RWPE1 (cell line): ENCODE measurements around the gene PLEKHM3.

ENCODE experiments used
- CTCF ChIA-PET: fragments of 350-600 bp; sonication (Branson Sonifier 250); formaldehyde crosslinking; extraction: SDS; loops from one replicate; lab custom pipeline; 2021; lab: Yijun Ruan, JAX
- POLR2A ChIA-PET: fragments of 400-600 bp; formaldehyde crosslinking; extraction: SDS; loops from one replicate; lab custom pipeline; 2020; ENCODE audit warnings: antibody characterized with exemption; ENCODE audit not compliant: low non-redundant PET; lab: Yijun Ruan, JAX
- DNase-seq: peaks from one replicate; pipeline ENCODE4 v3.0.0; 2012; ENCODE audit warnings: low spot score
- H3K27ac ChIP-seq: fragments of 450-650 bp; 2 replicates; pipeline ENCODE4 v1.5.1; 2017
- TF ChIP-seq, protein P1 (sequence below): fragments of 450-650 bp; conservative IDR thresholded peaks from 2 replicates; pipeline ENCODE4 v1.5.1; 2017; ENCODE audit warnings: low read depth, mild to moderate bottlenecking

PLEKHM3 gene

DNA sequence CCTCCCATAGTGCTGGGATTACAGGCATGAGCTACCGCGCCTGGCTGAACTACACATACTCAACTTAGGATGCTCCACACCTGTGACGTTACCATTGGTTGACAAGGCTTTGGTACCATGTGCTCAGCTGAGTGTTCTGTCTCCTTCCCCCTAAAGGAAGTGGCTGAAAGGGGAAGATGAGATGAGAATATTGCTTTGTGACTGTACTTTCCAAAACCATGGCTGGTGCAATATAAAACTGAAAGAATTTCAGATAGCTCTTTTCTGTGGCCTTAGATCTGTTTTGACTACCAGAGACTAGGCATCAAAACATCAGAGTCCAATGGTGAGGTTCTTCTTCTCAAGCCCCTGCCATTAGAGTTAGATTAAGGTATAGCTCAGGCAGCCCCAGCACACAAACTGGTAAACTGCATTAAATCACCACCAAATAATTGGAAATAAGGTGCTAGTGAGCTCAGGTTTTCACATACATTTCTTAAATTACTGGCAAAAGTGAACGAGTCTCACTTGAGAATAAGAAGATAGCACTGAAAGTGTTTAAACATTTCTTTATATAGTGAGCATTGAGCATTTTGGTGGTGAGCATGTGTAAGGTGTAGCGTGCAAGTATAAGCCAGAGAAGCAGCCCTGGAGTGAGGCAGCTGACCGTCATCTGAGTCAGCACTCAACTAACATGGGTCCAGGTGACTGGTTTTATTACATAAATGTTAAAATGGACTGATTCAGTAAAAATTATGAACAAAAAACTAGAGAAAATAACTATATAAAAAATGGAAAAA, 142.1 kb downstream of the PLEKHM3 start:
- POLR2A ChIA-PET, result no interaction called here
- CTCF ChIA-PET, result interaction anchor here (0.6 kb wide), 1 partner anchor 13 kb away, joined by 3 read pairs; no protein-coding TSS in a partner anchor
- no peak for DNase-seq
- H3K27ac ChIP-seq, result no peak overlapping the region
- TF ChIP-seq, protein P1, sequence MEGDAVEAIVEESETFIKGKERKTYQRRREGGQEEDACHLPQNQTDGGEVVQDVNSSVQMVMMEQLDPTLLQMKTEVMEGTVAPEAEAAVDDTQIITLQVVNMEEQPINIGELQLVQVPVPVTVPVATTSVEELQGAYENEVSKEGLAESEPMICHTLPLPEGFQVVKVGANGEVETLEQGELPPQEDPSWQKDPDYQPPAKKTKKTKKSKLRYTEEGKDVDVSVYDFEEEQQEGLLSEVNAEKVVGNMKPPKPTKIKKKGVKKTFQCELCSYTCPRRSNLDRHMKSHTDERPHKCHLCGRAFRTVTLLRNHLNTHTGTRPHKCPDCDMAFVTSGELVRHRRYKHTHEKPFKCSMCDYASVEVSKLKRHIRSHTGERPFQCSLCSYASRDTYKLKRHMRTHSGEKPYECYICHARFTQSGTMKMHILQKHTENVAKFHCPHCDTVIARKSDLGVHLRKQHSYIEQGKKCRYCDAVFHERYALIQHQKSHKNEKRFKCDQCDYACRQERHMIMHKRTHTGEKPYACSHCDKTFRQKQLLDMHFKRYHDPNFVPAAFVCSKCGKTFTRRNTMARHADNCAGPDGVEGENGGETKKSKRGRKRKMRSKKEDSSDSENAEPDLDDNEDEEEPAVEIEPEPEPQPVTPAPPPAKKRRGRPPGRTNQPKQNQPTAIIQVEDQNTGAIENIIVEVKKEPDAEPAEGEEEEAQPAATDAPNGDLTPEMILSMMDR, result no peak

DNA sequence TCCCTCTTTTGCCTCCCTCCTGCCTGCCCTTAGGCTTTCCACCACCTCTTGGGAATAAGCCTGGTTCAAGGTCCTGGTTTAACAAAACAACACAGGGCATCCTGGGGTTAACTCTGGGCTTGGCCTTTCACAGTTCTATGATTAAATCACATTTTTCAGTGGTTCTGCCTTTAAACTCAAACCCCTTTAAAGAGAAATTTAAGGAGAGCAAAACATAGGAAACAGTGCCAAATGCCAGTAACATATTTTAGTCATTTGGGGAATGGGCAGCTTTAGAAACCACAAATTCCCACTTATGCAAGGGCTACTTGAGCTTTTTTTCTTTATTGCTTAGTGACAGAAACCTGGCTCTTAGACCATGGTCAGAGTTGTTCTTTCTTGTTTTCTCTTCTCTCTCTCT, 143.4 kb downstream of the PLEKHM3 start:
- CTCF ChIA-PET, result no interaction called here
- no peak for DNase-seq
- POLR2A ChIA-PET, result no interaction called here
- TF ChIP-seq, protein P1, result no peak
- H3K27ac ChIP-seq, result no peak overlapping the region

DNA sequence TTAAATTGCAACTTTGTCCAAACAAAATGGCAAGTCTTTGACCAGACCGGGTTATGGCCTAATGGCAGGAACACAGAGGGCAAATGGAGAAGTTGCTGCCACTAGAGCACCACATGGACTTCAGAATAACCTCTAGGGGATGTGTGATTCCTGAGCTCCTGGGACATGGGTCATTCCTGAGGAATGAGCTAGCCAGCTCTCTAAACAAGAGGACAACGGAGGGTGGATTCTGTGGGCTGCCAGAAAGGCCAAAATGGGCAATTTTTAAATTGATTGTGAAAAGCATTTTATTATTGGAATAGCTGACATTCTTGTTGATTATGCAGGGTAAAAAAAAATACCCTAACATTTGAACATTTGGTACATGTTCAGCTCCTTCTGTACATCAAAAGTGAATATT, 145.8 kb downstream of the PLEKHM3 start:
- ChIA-PET POLR2A (no interaction called here), CTCF (no interaction called here)
- TF ChIP-seq, protein P1, result no peak
- H3K27ac ChIP-seq, result no peak overlapping the region
- no peak for DNase-seq

DNA sequence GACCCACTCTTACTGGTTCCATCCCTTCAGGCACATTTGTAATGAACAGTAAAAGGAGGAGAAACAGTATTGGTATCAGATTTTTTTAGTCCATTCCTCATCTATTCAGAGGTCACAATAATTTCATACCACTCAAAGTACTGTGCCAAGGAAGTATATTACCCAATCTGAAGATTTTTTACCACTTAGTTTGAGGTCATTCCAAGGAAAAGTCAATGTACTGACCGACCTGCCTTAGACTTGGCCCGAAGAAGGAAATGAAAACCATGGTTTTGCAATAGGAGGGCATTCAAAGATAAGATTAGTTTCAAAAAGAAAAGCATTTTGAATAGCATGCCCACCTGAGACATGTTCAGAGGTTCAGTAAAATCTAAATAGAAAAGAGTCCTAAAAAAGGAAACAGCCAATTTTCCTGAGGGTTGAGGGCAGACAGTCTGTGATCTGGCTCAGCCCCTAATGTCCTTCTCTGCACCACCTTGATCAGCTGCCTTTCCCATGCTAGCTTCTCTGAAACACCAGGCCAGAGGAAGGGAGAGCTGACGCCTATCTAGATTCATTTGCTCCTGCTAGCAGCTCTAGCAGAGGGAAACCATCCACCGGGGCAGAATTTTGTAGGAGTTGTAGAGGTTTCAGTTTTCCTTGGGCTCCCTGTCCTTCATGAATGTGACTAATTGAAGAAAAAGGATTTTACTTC, 148.3 kb downstream of the PLEKHM3 start:
- DNase-seq, result no peak
- no peak overlapping the region for H3K27ac ChIP-seq
- ChIA-PET POLR2A (no interaction called here), CTCF (no interaction called here)
- TF ChIP-seq, protein P1, result no peak

DNA sequence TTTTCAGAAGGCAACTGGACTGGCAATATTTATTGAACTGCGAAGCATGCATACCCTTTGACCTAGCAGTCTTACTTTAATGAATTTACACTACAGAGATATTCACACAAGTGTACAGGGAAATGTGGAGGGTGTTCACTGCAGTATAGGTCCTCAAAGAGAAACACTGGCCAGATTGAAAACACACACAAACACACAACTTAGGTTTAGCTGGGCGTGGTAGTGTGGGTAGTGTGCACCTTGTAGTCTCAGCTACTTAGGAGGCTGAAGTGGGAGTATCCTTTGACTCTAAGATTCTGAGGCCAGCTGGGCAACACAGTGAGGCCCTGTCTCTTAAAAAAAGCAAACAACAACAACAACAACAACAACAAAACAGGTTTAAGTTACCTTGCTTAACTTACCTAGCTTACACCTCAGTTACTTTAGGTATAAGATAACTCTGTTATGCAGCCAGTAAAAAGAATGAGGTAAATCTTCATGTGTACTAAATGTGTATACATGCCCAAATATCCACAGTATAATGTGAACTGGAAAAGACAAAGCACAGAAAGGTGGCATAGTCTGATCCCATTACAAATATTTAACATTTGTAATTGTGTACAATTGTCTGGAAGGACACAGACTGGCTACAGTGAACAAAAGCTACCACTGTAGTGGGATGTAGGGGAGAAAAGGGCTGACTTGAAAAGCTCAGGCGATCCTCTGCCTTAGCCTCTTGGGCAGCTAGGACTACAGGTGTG, 149.7 kb downstream of the PLEKHM3 start:
- POLR2A ChIA-PET, result no interaction called here
- CTCF ChIA-PET, result no interaction called here
- DNase-seq, result no peak
- TF ChIP-seq, protein P1, result no peak
- no peak overlapping the region for H3K27ac ChIP-seq

DNA sequence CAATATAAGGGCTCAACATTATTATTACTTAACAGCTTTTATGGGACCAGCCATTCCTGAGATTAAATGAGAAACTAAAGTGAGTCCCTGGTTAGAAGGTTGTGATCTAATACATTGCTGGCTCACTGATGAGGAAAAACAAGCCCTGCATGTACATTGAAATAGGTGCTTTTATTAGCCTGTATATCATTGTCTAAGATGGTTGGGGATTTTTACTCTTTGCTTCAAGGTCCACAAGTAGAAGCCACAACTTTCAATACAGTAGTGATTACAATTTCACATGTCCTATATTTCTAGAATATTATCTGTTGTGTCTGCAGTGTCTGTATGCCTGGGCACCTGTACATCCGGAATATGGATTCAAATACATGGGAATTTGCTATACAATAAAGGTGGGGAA, 151.5 kb downstream of the PLEKHM3 start:
- DNase-seq, result no peak
- H3K27ac ChIP-seq, result no peak overlapping the region
- TF ChIP-seq, protein P1, result no peak
- ChIA-PET POLR2A (no interaction called here), CTCF (no interaction called here)
